SK-N-SH treated with all-trans-retinoic acid at 6 μM for 48 hours (cell line): ENCODE results near the gene RASL11B.

Source experiments
- ATAC-seq: fragments of 200-7000 bp; cut with Tn5 transposase; 3 replicates; pipeline ENCODE4 v1.9.1; 2020; ENCODE audit warnings: mild to moderate bottlenecking, moderate library complexity
- ARNTL ChIP-seq: fragments of 450-650 bp; formaldehyde crosslinking; IDR thresholded peaks from 2 replicates; pipeline ENCODE4 v1.5.0; 2020; ENCODE audit warnings: low read depth, mild to moderate bottlenecking, moderate library complexity, borderline replicate concordance
- BACH2 ChIP-seq: fragments of 250-450 bp; sonication (Bioruptor Pico); IDR thresholded peaks from 2 replicates; pipeline ENCODE4 v1.9.0; 2021; ENCODE audit warnings: mild to moderate bottlenecking, borderline replicate concordance
- CREB5 ChIP-seq: fragments of 250-450 bp; sonication (Bioruptor Pico); IDR thresholded peaks from 2 replicates; pipeline ENCODE4 v1.5.1; 2020; ENCODE audit warnings: low read depth, mild to moderate bottlenecking, moderate library complexity
- CSDC2 ChIP-seq: fragments of 250-450 bp; sonication (Bioruptor Pico); IDR thresholded peaks from 2 replicates; pipeline ENCODE4 v1.5.0; 2020; ENCODE audit warnings: mild to moderate bottlenecking, moderate library complexity
- CSRNP3 ChIP-seq: fragments of 250-450 bp; sonication (Bioruptor Pico); IDR thresholded peaks from 2 replicates; pipeline ENCODE4 v1.5.1; 2021; ENCODE audit warnings: mild to moderate bottlenecking, moderate library complexity
- ESRRG ChIP-seq: fragments of 250-450 bp; sonication (Bioruptor Pico); IDR thresholded peaks from 2 replicates; pipeline ENCODE4 v1.6.1; 2021; ENCODE audit warnings: mild to moderate bottlenecking
- GLIS3 ChIP-seq: fragments of 250-450 bp; sonication (Bioruptor Pico); IDR thresholded peaks from 2 replicates; pipeline ENCODE4 v1.5.0; 2020; ENCODE audit warnings: mild to moderate bottlenecking, moderate library complexity
- ISL1 ChIP-seq: fragments of 250-450 bp; sonication (Bioruptor Pico); IDR thresholded peaks from 2 replicates; pipeline ENCODE4 v2.1.2; 2022; ENCODE audit warnings: mild to moderate bottlenecking, moderate library complexity
- OSR1 ChIP-seq: fragments of 250-450 bp; sonication (Bioruptor Pico); IDR thresholded peaks from 2 replicates; pipeline ENCODE4 v1.8.0; 2022; ENCODE audit warnings: moderate library complexity, mild to moderate bottlenecking, inconsistent platforms
- POU6F1 ChIP-seq: fragments of 250-450 bp; sonication (Bioruptor Pico); IDR thresholded peaks from 2 replicates; pipeline ENCODE4 v1.8.0; 2021; ENCODE audit warnings: low read depth, mild to moderate bottlenecking, moderate library complexity, borderline replicate concordance
- RARB ChIP-seq: fragments of 250-450 bp; sonication (Bioruptor Pico); IDR thresholded peaks from 2 replicates; pipeline ENCODE4 v1.8.0; 2021; ENCODE audit warnings: mild to moderate bottlenecking, moderate library complexity
- SNAI2 ChIP-seq: fragments of 250-450 bp; sonication (Bioruptor Pico); IDR thresholded peaks from 2 replicates; pipeline ENCODE4 v1.5.0; 2020; ENCODE audit warnings: mild to moderate bottlenecking, moderate library complexity
- TCF4 ChIP-seq: fragments of 250-450 bp; sonication (Bioruptor Pico); IDR thresholded peaks from 2 replicates; pipeline ENCODE4 v1.8.0; 2021; ENCODE audit warnings: mild to moderate bottlenecking, moderate library complexity, borderline replicate concordance
- TOX ChIP-seq: fragments of 250-450 bp; sonication (Bioruptor Pico); IDR thresholded peaks from 2 replicates; pipeline ENCODE4 v1.8.0; 2021; ENCODE audit warnings: mild to moderate bottlenecking, moderate library complexity, borderline replicate concordance
- TSHZ2 ChIP-seq: fragments of 250-450 bp; sonication (Bioruptor Pico); IDR thresholded peaks from 2 replicates; pipeline ENCODE4 v1.5.0; 2020; ENCODE audit warnings: mild to moderate bottlenecking, moderate library complexity
- ZC3H10 ChIP-seq: fragments of 250-450 bp; sonication (Bioruptor Pico); IDR thresholded peaks from 2 replicates; pipeline ENCODE4 v1.5.1; 2021; ENCODE audit warnings: mild to moderate bottlenecking, moderate library complexity
- ZFP3 ChIP-seq: fragments of 250-450 bp; sonication (Bioruptor Pico); IDR thresholded peaks from 2 replicates; pipeline ENCODE4 v1.5.0; 2020; ENCODE audit warnings: mild to moderate bottlenecking, moderate library complexity
- ZNF565 ChIP-seq: fragments of 450-650 bp; formaldehyde crosslinking; conservative IDR thresholded peaks from 2 replicates; pipeline ENCODE4 v1.5.0; 2020; ENCODE audit warnings: low read depth, mild to moderate bottlenecking, moderate library complexity
- ZNF70 ChIP-seq: fragments of 450-650 bp; formaldehyde crosslinking; IDR thresholded peaks from 2 replicates; pipeline ENCODE4 v1.5.0; 2020; ENCODE audit warnings: mild to moderate bottlenecking, moderate library complexity
- ZNF8 ChIP-seq: fragments of 450-650 bp; formaldehyde crosslinking; IDR thresholded peaks from 2 replicates; pipeline ENCODE4 v1.5.0; 2020; ENCODE audit warnings: mild to moderate bottlenecking, moderate library complexity

Gene RASL11B

GRCh38 chr4:52877694-52878093 is 15.6 kb downstream of the RASL11B start:
- TF ChIP-seq ZC3H10 (CRISPR knock-in tag), result no peak
- TF ChIP-seq CSDC2 (CRISPR knock-in tag), result no peak
- no peak for TF ChIP-seq ZNF70 (CRISPR knock-in tag)
- no peak for TF ChIP-seq TSHZ2
- no peak for TF ChIP-seq RARB (CRISPR knock-in tag)
- no peak for TF ChIP-seq TCF4
- ATAC-seq, result no peak

- no peak for TF ChIP-seq ESRRG (CRISPR knock-in tag)
- no peak for TF ChIP-seq SNAI2
- TF ChIP-seq CSDC2 (CRISPR knock-in tag), result no peak
- TF ChIP-seq GLIS3 (CRISPR knock-in tag), result no peak
- no peak for TF ChIP-seq BACH2 (CRISPR knock-in tag)
- TF ChIP-seq ISL1 (CRISPR knock-in tag), result no peak
- no peak for TF ChIP-seq ZNF565
- no peak for TF ChIP-seq OSR1 (CRISPR knock-in tag)
- no peak for TF ChIP-seq ZNF70 (CRISPR knock-in tag)
- no peak for TF ChIP-seq POU6F1 (CRISPR knock-in tag)
- TF ChIP-seq CSRNP3 (CRISPR knock-in tag), result no peak
- TF ChIP-seq TOX (CRISPR knock-in tag), result no peak
- no peak for TF ChIP-seq CREB5 (CRISPR knock-in tag)
- no peak for TF ChIP-seq RARB (CRISPR knock-in tag)
- no peak for ATAC-seq
Measured at GRCh38 chr4:52879471-52879870, 17.4 kb downstream of the RASL11B start.

GRCh38 chr4:52880994-52881393 is 18.9 kb downstream of the RASL11B start:
- TF ChIP-seq TCF4 (no peak), TSHZ2 (no peak), OSR1 (CRISPR knock-in tag) (no peak), ARNTL (CRISPR knock-in tag) (no peak), ZNF8 (CRISPR knock-in tag) (no peak), RARB (CRISPR knock-in tag) (no peak), ZFP3 (CRISPR knock-in tag) (no peak), SNAI2 (no peak)

More at GRCh38 chr4:52880994-52881393, 18.9 kb downstream of the RASL11B start:
- no peak for ATAC-seq
